LNCaP clone FGC (cell line): ENCODE results near the gene CEP43.

Experiments used
- DNase-seq: peaks from one replicate; pipeline ENCODE4 v3.0.0-alpha.2; 2011; ENCODE audit warnings: low read depth
- H3K4me3 ChIP-seq: 2 replicates; pipeline ENCODE4 v1.5.1; 2011; ENCODE audit warnings: mild to moderate bottlenecking, low read depth, low read length, control low read depth
- TF ChIP-seq, protein P1 (sequence below): IDR thresholded peaks from 2 replicates; pipeline ENCODE4 v1.5.1; 2012; ENCODE audit warnings: mild to moderate bottlenecking; ENCODE audit not compliant: control insufficient read depth, insufficient read depth; ENCODE audit errors: extremely low read depth

The CEP43 gene

GRCh38 chr6:166996406-166996805 lies 2.8 kb upstream of the CEP43 start:
- no peak overlapping the region for H3K4me3 ChIP-seq
- TF ChIP-seq, protein P1, sequence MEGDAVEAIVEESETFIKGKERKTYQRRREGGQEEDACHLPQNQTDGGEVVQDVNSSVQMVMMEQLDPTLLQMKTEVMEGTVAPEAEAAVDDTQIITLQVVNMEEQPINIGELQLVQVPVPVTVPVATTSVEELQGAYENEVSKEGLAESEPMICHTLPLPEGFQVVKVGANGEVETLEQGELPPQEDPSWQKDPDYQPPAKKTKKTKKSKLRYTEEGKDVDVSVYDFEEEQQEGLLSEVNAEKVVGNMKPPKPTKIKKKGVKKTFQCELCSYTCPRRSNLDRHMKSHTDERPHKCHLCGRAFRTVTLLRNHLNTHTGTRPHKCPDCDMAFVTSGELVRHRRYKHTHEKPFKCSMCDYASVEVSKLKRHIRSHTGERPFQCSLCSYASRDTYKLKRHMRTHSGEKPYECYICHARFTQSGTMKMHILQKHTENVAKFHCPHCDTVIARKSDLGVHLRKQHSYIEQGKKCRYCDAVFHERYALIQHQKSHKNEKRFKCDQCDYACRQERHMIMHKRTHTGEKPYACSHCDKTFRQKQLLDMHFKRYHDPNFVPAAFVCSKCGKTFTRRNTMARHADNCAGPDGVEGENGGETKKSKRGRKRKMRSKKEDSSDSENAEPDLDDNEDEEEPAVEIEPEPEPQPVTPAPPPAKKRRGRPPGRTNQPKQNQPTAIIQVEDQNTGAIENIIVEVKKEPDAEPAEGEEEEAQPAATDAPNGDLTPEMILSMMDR = no peak
- DNase-seq = no peak

- no peak for DNase-seq
- H3K4me3 ChIP-seq = peak overlapping the region; percentile 95
- TF ChIP-seq, protein P1 = no peak
Measured at GRCh38 chr6:166997348-166997747, 1.8 kb upstream of the CEP43 start.

GRCh38 chr6:166997768-166998255 lies 1.4 kb upstream of the CEP43 start:
- TF ChIP-seq, protein P1 = peak; percentile 48
- DNase-seq = peak; percentile 70
- peak overlapping the region; percentile 95 for H3K4me3 ChIP-seq

GRCh38 chr6:166998256-166999144 lies 697 bp upstream of the CEP43 start:
- TF ChIP-seq, protein P1 = no peak
- no peak for DNase-seq
- H3K4me3 ChIP-seq = peak overlapping the region; percentile 95

DNA sequence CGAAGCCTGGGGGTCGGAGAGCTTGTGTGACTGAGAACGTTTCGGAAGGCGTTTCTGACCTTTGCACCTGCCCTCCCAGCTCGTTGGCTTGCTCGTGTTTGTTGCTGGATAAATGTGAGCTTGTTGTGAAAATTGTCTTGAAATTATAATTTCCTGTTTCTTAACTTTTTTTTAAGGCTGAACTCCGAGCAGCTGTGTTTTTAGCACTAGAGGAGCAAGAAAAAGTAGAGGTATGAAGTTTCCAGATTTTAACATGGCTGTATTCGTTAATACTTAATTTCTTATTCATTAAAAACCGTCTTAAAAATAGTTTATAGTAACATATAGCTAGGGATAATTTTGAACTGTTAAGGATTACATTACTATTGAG lies 672 bp downstream of the CEP43 start:
- no peak for DNase-seq
- TF ChIP-seq, protein P1 = no peak
- peak overlapping the region; percentile 95 for H3K4me3 ChIP-seq

- DNase-seq = no peak
- peak overlapping the region; percentile 21; the same call in 1 of the 2 replicates for H3K4me3 ChIP-seq
- TF ChIP-seq, protein P1 = no peak
Measured at GRCh38 chr6:167000759-167001158, 1.6 kb downstream of the CEP43 start.
